KMS-11 (cell line): ENCODE results near the gene PRSS50.

Experiments used
- H2AFZ ChIP-seq: fragments of 200-600 bp; sonication (generic); 2 replicates; pipeline ENCODE4 v1.6.1; 2016; ENCODE audit warnings: antibody characterized with exemption, mixed run types, low read depth
- H3K27ac ChIP-seq: fragments of 200-600 bp; sonication (generic); 2 replicates; pipeline ENCODE4 v1.6.1; 2016; ENCODE audit warnings: mild to moderate bottlenecking, mixed run types
- H3K27me3 ChIP-seq: fragments of 200-600 bp; sonication (generic); 2 replicates; pipeline ENCODE4 v1.6.1; 2017; ENCODE audit warnings: mild to moderate bottlenecking, low read depth, mixed run types, moderate library complexity; ENCODE audit not compliant: insufficient read depth
- H3K36me3 ChIP-seq: fragments of 200-600 bp; sonication (generic); 2 replicates; pipeline ENCODE4 v1.6.1; 2017; ENCODE audit warnings: mild to moderate bottlenecking, mixed run types; ENCODE audit not compliant: insufficient read depth
- H3K4me1 ChIP-seq: fragments of 200-600 bp; sonication (generic); 2 replicates; pipeline ENCODE4 v1.6.1; 2016; ENCODE audit warnings: mild to moderate bottlenecking, low read depth, mixed run types; ENCODE audit not compliant: poor library complexity, severe bottlenecking
- H3K4me2 ChIP-seq: fragments of 200-600 bp; sonication (generic); 2 replicates; pipeline ENCODE4 v1.7.0; 2016; ENCODE audit warnings: mild to moderate bottlenecking, mixed run types
- H3K4me3 ChIP-seq: fragments of 200-600 bp; sonication (generic); IDR thresholded peaks from 2 replicates; pipeline ENCODE4 v1.6.1; 2017; ENCODE audit warnings: low read depth, low read length, mixed read lengths; ENCODE audit not compliant: insufficient read depth
- H3K79me2 ChIP-seq: fragments of 200-600 bp; sonication (generic); 2 replicates; pipeline ENCODE4 v1.6.1; 2016; ENCODE audit warnings: low read depth, mixed run types; ENCODE audit not compliant: insufficient read depth
- H3K9ac ChIP-seq: fragments of 200-600 bp; sonication (generic); 2 replicates; pipeline ENCODE4 v1.6.1; 2016; ENCODE audit warnings: mild to moderate bottlenecking, mixed run types
- H4K20me1 ChIP-seq: fragments of 200-600 bp; sonication (generic); 2 replicates; pipeline ENCODE4 v1.6.1; 2016; ENCODE audit warnings: mild to moderate bottlenecking, mixed run types; ENCODE audit not compliant: insufficient read depth
- CTCF ChIP-seq: fragments of 200-600 bp; sonication (generic); conservative IDR thresholded peaks from 2 replicates; pipeline ENCODE4 v1.6.1; 2017; ENCODE audit warnings: low read depth, mild to moderate bottlenecking, antibody characterized with exemption, low read length, moderate library complexity, mixed read lengths

The PRSS50 gene

GRCh38 chr3:46700772-46701171 lies 16.9 kb downstream of the PRSS50 start:
- no peak for TF ChIP-seq CTCF
- Histone ChIP-seq H3K27ac (no peak overlapping the region), H4K20me1 (no peaks in the 10 kb centered on the region), H3K4me1 (no peaks in the 10 kb centered on the region), H3K4me3 (no peak overlapping the region), H3K36me3 (no peaks in the 10 kb centered on the region), H2AFZ (no peak overlapping the region), H3K79me2 (no peaks in the 10 kb centered on the region), H3K9ac (no peak overlapping the region), H3K27me3 (no peaks in the 10 kb centered on the region), H3K4me2 (no peak overlapping the region)

GRCh38 chr3:46699676-46700523 lies 17.8 kb downstream of the PRSS50 start:
- Histone ChIP-seq H3K79me2 (no peaks in the 10 kb centered on the region), H3K4me2 (no peak overlapping the region), H3K27me3 (no peaks in the 10 kb centered on the region), H3K36me3 (no peaks in the 10 kb centered on the region), H3K4me1 (no peaks in the 10 kb centered on the region), H3K4me3 (no peak overlapping the region), H2AFZ (no peak overlapping the region), H3K9ac (no peak overlapping the region), H3K27ac (no peak overlapping the region), H4K20me1 (no peaks in the 10 kb centered on the region)
- no peak for TF ChIP-seq CTCF

GRCh38 chr3:46695962-46696894 lies 21.4 kb downstream of the PRSS50 start:
- no peak overlapping the region for H3K9ac ChIP-seq
- H3K27me3 ChIP-seq: no peaks in the 10 kb centered on the region; the same call in 1 of the 2 replicates
- no peaks in the 10 kb centered on the region for H4K20me1 ChIP-seq
- H3K4me2 ChIP-seq: no peak overlapping the region
- no peak overlapping the region for H3K4me3 ChIP-seq
- H2AFZ ChIP-seq: no peak overlapping the region
- no peaks in the 10 kb centered on the region for H3K79me2 ChIP-seq
- no peak overlapping the region for H3K27ac ChIP-seq
- no peaks in the 10 kb centered on the region for H3K4me1 ChIP-seq
- TF ChIP-seq CTCF: no peak
- no peaks in the 10 kb centered on the region for H3K36me3 ChIP-seq

GRCh38 chr3:46695177-46695961 lies 22.3 kb downstream of the PRSS50 start:
- Histone ChIP-seq H3K27ac (no peak overlapping the region), H3K36me3 (no peaks in the 10 kb centered on the region), H3K4me2 (no peak overlapping the region), H4K20me1 (no peaks in the 10 kb centered on the region), H2AFZ (no peak overlapping the region), H3K4me1 (no peaks in the 10 kb centered on the region), H3K9ac (no peak overlapping the region), H3K27me3 (no peaks in the 10 kb centered on the region; the same call in 1 of the 2 replicates), H3K4me3 (no peak overlapping the region), H3K79me2 (no peaks in the 10 kb centered on the region)
- TF ChIP-seq CTCF: no peak; the same call in 1 of the 2 replicates
